ENCODE measurements around the gene EMX1.

Gene EMX1

GRCh38 chr2:72926368-72926767 lies 9.0 kb downstream of the EMX1 start:
- Histone ChIP-seq H3K79me2 (ENCODE audit: insufficient read depth, low read length) (no peaks in the 10 kb centered on the region), H3K4me1 (ENCODE audit: insufficient read depth, low read length, poor library complexity, severe bottlenecking) (no peaks in the 10 kb centered on the region), H2AFZ (ENCODE audit: low read length) (no peak overlapping the region), H3K36me3 (ENCODE audit: insufficient read depth, low read length) (no peaks in the 10 kb centered on the region), H4K20me1 (ENCODE audit: insufficient read depth, low read length, poor library complexity, severe bottlenecking) (no peaks in the 10 kb centered on the region), H3K9me3 (ENCODE audit: insufficient read depth, low read depth, low read length) (no peaks in the 10 kb centered on the region), H3K27me3 (ENCODE audit: insufficient read depth, low read length, poor library complexity, severe bottlenecking) (no peaks in the 10 kb centered on the region), H3K4me2 (ENCODE audit: low read depth, low read length, poor library complexity, severe bottlenecking) (no peak overlapping the region), H3K4me3 (ENCODE audit: low read length, poor library complexity, severe bottlenecking) (no peak overlapping the region), H3F3A (ENCODE audit: low read depth) (no peaks in the 10 kb centered on the region), H3K9me2 (replicated peaks; ENCODE audit: low read depth, low read length) (no peaks in the 10 kb centered on the region), H3K9ac (ENCODE audit: low read depth, low read length, poor library complexity, severe bottlenecking) (no peak overlapping the region)
- TF ChIP-seq EZH2phosphoT487 (IDR thresholded peaks at IDR 0.05; ENCODE audit: borderline replicate concordance) (no peak), CTCF (conservative IDR thresholded peaks at IDR 0.05; ENCODE audit: low read length) (no peak)

- H3K9me2 ChIP-seq (replicated peaks; ENCODE audit: low read depth, low read length): no peaks in the 10 kb centered on the region
- no peak overlapping the region for H3K9ac ChIP-seq (ENCODE audit: low read depth, low read length, poor library complexity, severe bottlenecking)
- no peaks in the 10 kb centered on the region for H3K9me3 ChIP-seq (ENCODE audit: insufficient read depth, low read depth, low read length)
- no peaks in the 10 kb centered on the region for H4K20me1 ChIP-seq (ENCODE audit: insufficient read depth, low read length, poor library complexity, severe bottlenecking)
- no peak overlapping the region for H3K4me3 ChIP-seq (ENCODE audit: low read length, poor library complexity, severe bottlenecking)
- peaks cover 6% of the 10 kb centered on the region for H3K4me1 ChIP-seq (ENCODE audit: insufficient read depth, low read length, poor library complexity, severe bottlenecking)
- H2AFZ ChIP-seq (ENCODE audit: low read length): no peak overlapping the region
- H3K36me3 ChIP-seq (ENCODE audit: insufficient read depth, low read length): no peaks in the 10 kb centered on the region
- no peaks in the 10 kb centered on the region for H3K79me2 ChIP-seq (ENCODE audit: insufficient read depth, low read length)
- no peaks in the 10 kb centered on the region for H3F3A ChIP-seq (ENCODE audit: low read depth)
- TF ChIP-seq EZH2phosphoT487 (IDR thresholded peaks at IDR 0.05; ENCODE audit: borderline replicate concordance) (no peak), CTCF (conservative IDR thresholded peaks at IDR 0.05; ENCODE audit: low read length) (no peak)
- no peaks in the 10 kb centered on the region for H3K27me3 ChIP-seq (ENCODE audit: insufficient read depth, low read length, poor library complexity, severe bottlenecking)
- H3K4me2 ChIP-seq (ENCODE audit: low read depth, low read length, poor library complexity, severe bottlenecking): no peak overlapping the region
Observed at GRCh38 chr2:72926811-72927465, 9.6 kb downstream of the EMX1 start.

GRCh38 chr2:72927619-72928550 lies 10.6 kb downstream of the EMX1 start:
- H3K9ac ChIP-seq (ENCODE audit: low read depth, low read length, poor library complexity, severe bottlenecking): no peak overlapping the region
- H4K20me1 ChIP-seq (ENCODE audit: insufficient read depth, low read length, poor library complexity, severe bottlenecking): no peaks in the 10 kb centered on the region
- no peak overlapping the region for H3K4me3 ChIP-seq (ENCODE audit: low read length, poor library complexity, severe bottlenecking)
- H3K36me3 ChIP-seq (ENCODE audit: insufficient read depth, low read length): no peaks in the 10 kb centered on the region
- peaks cover 15% of the 10 kb centered on the region for H3K4me1 ChIP-seq (ENCODE audit: insufficient read depth, low read length, poor library complexity, severe bottlenecking)
- H3K4me2 ChIP-seq (ENCODE audit: low read depth, low read length, poor library complexity, severe bottlenecking): no peak overlapping the region
- no peak overlapping the region for H2AFZ ChIP-seq (ENCODE audit: low read length)
- no peaks in the 10 kb centered on the region for H3K27me3 ChIP-seq (ENCODE audit: insufficient read depth, low read length, poor library complexity, severe bottlenecking)
- TF ChIP-seq EZH2phosphoT487 (IDR thresholded peaks at IDR 0.05; ENCODE audit: borderline replicate concordance) (no peak), CTCF (conservative IDR thresholded peaks at IDR 0.05; ENCODE audit: low read length) (no peak)
- no peaks in the 10 kb centered on the region for H3K9me2 ChIP-seq (replicated peaks; ENCODE audit: low read depth, low read length)
- H3F3A ChIP-seq (ENCODE audit: low read depth): no peaks in the 10 kb centered on the region
- H3K79me2 ChIP-seq (ENCODE audit: insufficient read depth, low read length): no peaks in the 10 kb centered on the region
- no peaks in the 10 kb centered on the region for H3K9me3 ChIP-seq (ENCODE audit: insufficient read depth, low read depth, low read length)
